ENCODE results near the gene SLC5A10. TPM values are rescaled to one million over a fixed set of nuclear protein-coding genes. Genes with fewer than 3 reads are reported as not detected.

Gene SLC5A10
- total RNA-seq, 6 donors from 2014 or later, result not detected

- no peaks in the 10 kb centered on the region for H3K27me3 ChIP-seq
- TF ChIP-seq POLR2AphosphoS5 (IDR thresholded peaks at IDR 0.05) (no peak), EP300 (IDR thresholded peaks at IDR 0.05) (no peak), POLR2A (IDR thresholded peaks at IDR 0.05) (no peak)
- TF ChIP-seq, protein P1, sequence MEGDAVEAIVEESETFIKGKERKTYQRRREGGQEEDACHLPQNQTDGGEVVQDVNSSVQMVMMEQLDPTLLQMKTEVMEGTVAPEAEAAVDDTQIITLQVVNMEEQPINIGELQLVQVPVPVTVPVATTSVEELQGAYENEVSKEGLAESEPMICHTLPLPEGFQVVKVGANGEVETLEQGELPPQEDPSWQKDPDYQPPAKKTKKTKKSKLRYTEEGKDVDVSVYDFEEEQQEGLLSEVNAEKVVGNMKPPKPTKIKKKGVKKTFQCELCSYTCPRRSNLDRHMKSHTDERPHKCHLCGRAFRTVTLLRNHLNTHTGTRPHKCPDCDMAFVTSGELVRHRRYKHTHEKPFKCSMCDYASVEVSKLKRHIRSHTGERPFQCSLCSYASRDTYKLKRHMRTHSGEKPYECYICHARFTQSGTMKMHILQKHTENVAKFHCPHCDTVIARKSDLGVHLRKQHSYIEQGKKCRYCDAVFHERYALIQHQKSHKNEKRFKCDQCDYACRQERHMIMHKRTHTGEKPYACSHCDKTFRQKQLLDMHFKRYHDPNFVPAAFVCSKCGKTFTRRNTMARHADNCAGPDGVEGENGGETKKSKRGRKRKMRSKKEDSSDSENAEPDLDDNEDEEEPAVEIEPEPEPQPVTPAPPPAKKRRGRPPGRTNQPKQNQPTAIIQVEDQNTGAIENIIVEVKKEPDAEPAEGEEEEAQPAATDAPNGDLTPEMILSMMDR (IDR thresholded peaks at IDR 0.05), result no peak
- H3K36me3 ChIP-seq, result no peaks in the 10 kb centered on the region
- WGBS, 2 donors, result 94 to 95% methylated on average over 8 to 11 of the region's 11 CpGs
- H3K27ac ChIP-seq, result no peak overlapping the region
- no peak for DNase-seq
- no peak overlapping the region for H3K4me3 ChIP-seq
- peaks cover 0 to 5% (median 0%) of the 10 kb centered on the region in 4 donors for H3K4me1 ChIP-seq
- ATAC-seq (ENCODE audit: low FRiP score in 2 of 2), result no peak
- no peaks in the 10 kb centered on the region for H3K9me3 ChIP-seq
Observed at GRCh38 chr17:19013806-19014627, 62.1 kb downstream of the SLC5A10 start.

DNA sequence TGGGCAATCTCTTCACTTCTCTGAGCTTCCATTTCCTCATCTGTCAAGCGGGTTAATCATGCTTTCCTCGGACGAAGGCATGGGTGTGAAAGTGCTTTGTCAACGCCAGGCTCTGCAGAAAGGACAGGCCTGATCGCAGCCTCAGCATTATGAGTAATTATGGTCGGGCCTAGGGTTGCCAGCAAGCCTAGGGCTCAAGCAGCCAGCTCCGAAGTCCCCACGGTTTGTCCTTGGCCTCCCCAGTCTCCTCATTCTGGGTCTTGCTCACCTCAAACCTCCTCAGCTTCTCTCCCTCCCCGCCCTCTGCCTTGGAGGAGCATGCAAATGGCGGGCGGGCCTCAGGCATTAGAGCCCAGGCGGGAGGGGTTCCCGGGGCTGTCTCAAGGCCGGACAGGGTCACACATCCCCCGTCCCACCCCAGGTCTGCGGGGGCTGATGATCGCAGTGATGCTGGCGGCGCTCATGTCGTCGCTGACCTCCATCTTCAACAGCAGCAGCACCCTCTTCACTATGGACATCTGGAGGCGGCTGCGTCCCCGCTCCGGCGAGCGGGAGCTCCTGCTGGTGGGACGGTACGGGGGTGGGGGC is 62.8 kb downstream of the SLC5A10 start:
- WGBS, 2 donors, result 75 to 83% methylated on average over 14 to 21 of the region's 29 CpGs
- no peaks in the 10 kb centered on the region for H3K27me3 ChIP-seq
- ATAC-seq (ENCODE audit: low FRiP score in 2 of 2), result no peak
- no peaks in the 10 kb centered on the region for H3K36me3 ChIP-seq
- no peak for DNase-seq
- H3K9me3 ChIP-seq, result no peaks in the 10 kb centered on the region
- no peak overlapping the region for H3K4me3 ChIP-seq
- TF ChIP-seq POLR2AphosphoS5 (IDR thresholded peaks at IDR 0.05) (no peak), EP300 (IDR thresholded peaks at IDR 0.05) (no peak), POLR2A (IDR thresholded peaks at IDR 0.05) (no peak)
- TF ChIP-seq, protein P1 (IDR thresholded peaks at IDR 0.05), result no peak
- H3K27ac ChIP-seq, result no peak overlapping the region
- peaks cover 0 to 5% (median 0%) of the 10 kb centered on the region in 4 donors for H3K4me1 ChIP-seq

GRCh38 chr17:19015428-19015827 is 63.5 kb downstream of the SLC5A10 start:
- Histone ChIP-seq H3K27me3 (no peaks in the 10 kb centered on the region), H3K36me3 (no peaks in the 10 kb centered on the region), H3K9me3 (no peaks in the 10 kb centered on the region), H3K4me3 (no peak overlapping the region), H3K27ac (no peak overlapping the region), H3K4me1 (peaks cover 0 to 5% (median 0%) of the 10 kb centered on the region in 4 donors)
- ATAC-seq (ENCODE audit: low FRiP score in 2 of 2) (no peak), DNase-seq (no peak)
- 80 to 87% methylated on average over 7 of the region's 7 CpGs for WGBS, 2 donors
- TF ChIP-seq, protein P1 (IDR thresholded peaks at IDR 0.05), result no peak
- TF ChIP-seq POLR2AphosphoS5 (IDR thresholded peaks at IDR 0.05), result no peak
- no peak for TF ChIP-seq EP300 (IDR thresholded peaks at IDR 0.05)
- TF ChIP-seq POLR2A (IDR thresholded peaks at IDR 0.05), result no peak

DNA sequence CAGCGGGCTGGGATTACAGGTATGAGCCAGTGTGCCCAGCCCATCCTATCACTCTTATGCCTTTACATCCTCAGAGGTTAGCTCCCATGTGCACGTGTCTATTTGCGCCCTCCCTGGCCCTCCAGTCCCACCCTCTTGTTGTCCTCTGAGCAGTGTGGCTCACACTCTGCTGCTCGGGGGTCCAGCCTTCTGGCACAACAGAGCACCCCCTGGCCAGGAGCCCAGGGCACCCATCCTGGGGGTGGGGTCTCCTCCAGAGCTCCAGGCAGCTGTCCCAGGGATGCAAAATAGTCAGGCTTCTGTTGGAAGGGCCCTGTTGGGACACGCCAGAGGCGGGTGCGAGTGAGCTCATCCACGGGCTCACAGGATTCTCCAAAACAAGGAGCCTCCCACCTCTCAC is 64.3 kb downstream of the SLC5A10 start:
- 85 to 96% methylated on average over 4 to 8 of the region's 8 CpGs for WGBS, 2 donors
- no peak for ATAC-seq (ENCODE audit: low FRiP score in 2 of 2)
- H3K4me3 ChIP-seq, result no peak overlapping the region
- H3K9me3 ChIP-seq, result no peaks in the 10 kb centered on the region
- H3K36me3 ChIP-seq, result no peaks in the 10 kb centered on the region
- no peak overlapping the region for H3K27ac ChIP-seq
- H3K4me1 ChIP-seq, result peaks cover 0 to 1% (median 0%) of the 10 kb centered on the region in 4 donors
- no peaks in the 10 kb centered on the region for H3K27me3 ChIP-seq
- TF ChIP-seq EP300 (IDR thresholded peaks at IDR 0.05), result no peak
- TF ChIP-seq, protein P1 (IDR thresholded peaks at IDR 0.05), result no peak
- no peak for TF ChIP-seq POLR2AphosphoS5 (IDR thresholded peaks at IDR 0.05)
- TF ChIP-seq POLR2A (IDR thresholded peaks at IDR 0.05), result no peak
- DNase-seq, result no peak
